Measurements from ENCODE around the gene PHGDH. TPM values are rescaled to one million over a fixed set of nuclear protein-coding genes. Genes with fewer than 3 reads are reported as not detected.

The PHGDH gene
- total and polyA plus RNA-seq, 2 donors (not counting 3 experiments of a cell fraction or from before 2014, with no cell fraction given), result 37.9 to 120 TPM

GRCh38 chr1:119674835-119675289, 36.9 kb upstream of the PHGDH start:
- H2AFZ ChIP-seq (ENCODE audit: low read depth, low read length), result peak overlapping the region; percentile 93
- no peaks in the 10 kb centered on the region for H3K9me3 ChIP-seq (replicated peaks; ENCODE audit: control insufficient read depth, insufficient read depth, low read length)
- peak overlapping the region; percentile 98 for H3K4me2 ChIP-seq (ENCODE audit: insufficient read depth, low read length)
- H3K27ac ChIP-seq (ENCODE audit: insufficient read depth, low read depth, low read length), result peak overlapping the region; percentile 78
- H3K27me3 ChIP-seq (ENCODE audit: control insufficient read depth in 2 of 2, insufficient read depth in 2 of 2, low read length in 2 of 2), result peaks cover 4 to 6% of the 10 kb centered on the region in 2 experiments
- POLR2A ChIA-PET, result interaction anchor here (1.3 to 2.3 kb wide), 3 partner anchors 27 to 63 kb away, joined by 4 to 20 read pairs (median 9); partner anchors contain the start of gene ZNF697
- no peaks in the 10 kb centered on the region for H3K79me2 ChIP-seq (ENCODE audit: control insufficient read depth, insufficient read depth, low read length)
- no TSS peak for BruUV-seq (replicated peaks)
- peak; percentile 83 for DNase-seq (ENCODE audit: low read depth, low spot score)
- H3K9ac ChIP-seq (replicated peaks; ENCODE audit: extremely low read depth, insufficient read depth, low read length), result peak overlapping the region; percentile 58
- peak overlapping the region in 2 of 3 experiments; percentile 66 to 86 for H3K4me3 ChIP-seq (replicated peaks in 1 of 3; ENCODE audit: insufficient read depth in 1 of 3, low read depth in 1 of 3, low read length in 3 of 3)
- no peaks in the 10 kb centered on the region for H3K9me1 ChIP-seq (replicated peaks; ENCODE audit: control insufficient read depth, extremely low read depth, insufficient read depth, low read length)
- dilution Hi-C loops (cut with MboI; ENCODE audit: extremely low pct_ligation_motif_present, low sequenced_read_pairs) (no loop called here), intact Hi-C loops (cut with micrococcal nuclease) (loop anchor here (1.0 to 10.0 kb wide), 7 partner anchors 27 to 400 kb away; partner anchors contain the start of genes PHGDH and ZNF697)
- H3K36me3 ChIP-seq (ENCODE audit: control insufficient read depth in 2 of 2, extremely low read depth in 1 of 2, insufficient read depth in 2 of 2, low read length in 2 of 2), result no peaks in the 10 kb centered on the region
- FAIRE-seq, result peak; percentile 87
- TF ChIP-seq EZH2 (IDR thresholded peaks at IDR 0.05; ENCODE audit: borderline replicate concordance, low read depth, low read length, severe bottlenecking) (no peak), JUN (IDR thresholded peaks at IDR 0.05; ENCODE audit: borderline replicate concordance, insufficient read depth, insufficient read length, low read depth) (no peak), CTCF (IDR thresholded peaks at IDR 0.05; ENCODE audit: extremely low read depth in 1 of 2, insufficient read depth in 1 of 2, low read depth in 1 of 2, low read length in 2 of 2) (peak; percentile 70 to 90), GATA2 (IDR thresholded peaks at IDR 0.05; ENCODE audit: insufficient read depth, insufficient read length, low read depth, low read length) (peak; percentile 16)
- peaks cover 42% of the 10 kb centered on the region for H3K4me1 ChIP-seq (ENCODE audit: control insufficient read depth, extremely low read depth, insufficient read depth, low read length)
- CTCF ChIA-PET, result interaction anchor here (0.7 to 6.5 kb wide), 28 partner anchors 9 to 501 kb away, joined by 3 to 163 read pairs (median 7); partner anchors contain the start of genes PHGDH, SEC22B and ZNF697
- no peaks in the 10 kb centered on the region for H4K20me1 ChIP-seq (replicated peaks; ENCODE audit: control insufficient read depth, extremely low read depth, insufficient read depth, low read length)
